OCI-LY1 (cell line): ENCODE measurements around the gene GNG3.

Experiments used
- H2AFZ ChIP-seq: fragments of 200-600 bp; sonication (generic), shearing (Covaris generic); 2 replicates; pipeline ENCODE4 v1.6.0; 2014; ENCODE audit warnings: antibody characterized with exemption, mild to moderate bottlenecking, low read length
- H3F3A ChIP-seq: fragments of 200-600 bp; sonication (generic), shearing (Covaris generic); 2 replicates; pipeline ENCODE4 v1.6.0; 2014; ENCODE audit warnings: mild to moderate bottlenecking, antibody characterized with exemption, low read length, moderate library complexity; ENCODE audit not compliant: insufficient read depth
- H3K27ac ChIP-seq: fragments of 200-600 bp; sonication (generic); 2 replicates; pipeline ENCODE4 v1.5.1; 2014; ENCODE audit warnings: low read length, mixed run types, mild to moderate bottlenecking, low read depth; ENCODE audit not compliant: poor library complexity, severe bottlenecking
- H3K27me3 ChIP-seq: fragments of 200-600 bp; sonication (generic); 2 replicates; pipeline ENCODE4 v1.6.0; 2014; ENCODE audit warnings: antibody characterized with exemption, mild to moderate bottlenecking, low read length, moderate library complexity; ENCODE audit not compliant: insufficient read depth
- H3K36me3 ChIP-seq: fragments of 200-600 bp; sonication (generic); 2 replicates; pipeline ENCODE4 v1.6.1; 2014; ENCODE audit warnings: mild to moderate bottlenecking, antibody characterized with exemption, low read length, moderate library complexity, mixed read lengths; ENCODE audit not compliant: insufficient read depth
- H3K4me1 ChIP-seq: fragments of 200-600 bp; sonication (generic); 2 replicates; pipeline ENCODE4 v1.5.1; 2014; ENCODE audit warnings: mild to moderate bottlenecking, low read length, moderate library complexity; ENCODE audit not compliant: insufficient read depth, severe bottlenecking
- H3K4me2 ChIP-seq: fragments of 200-600 bp; sonication (generic), shearing (Covaris generic); 2 replicates; pipeline ENCODE4 v1.6.1; 2014; ENCODE audit warnings: low read length
- H3K4me3 ChIP-seq: fragments of 200-600 bp; sonication (generic); 2 replicates; pipeline ENCODE4 v1.5.1; 2014; ENCODE audit warnings: low read length, low read depth, mild to moderate bottlenecking, mixed read lengths; ENCODE audit not compliant: poor library complexity, severe bottlenecking
- H3K79me2 ChIP-seq: fragments of 200-600 bp; shearing (Covaris generic); 2 replicates; pipeline ENCODE4 v1.6.1; 2016; ENCODE audit warnings: mixed run types, low read length, mixed read lengths; ENCODE audit not compliant: insufficient read depth
- H3K9ac ChIP-seq: fragments of 200-600 bp; sonication (generic), shearing (Covaris generic); 2 replicates; pipeline ENCODE4 v1.6.1; 2014; ENCODE audit warnings: mild to moderate bottlenecking, low read length, mixed read lengths
- H3K9me2 ChIP-seq: fragments of 200-600 bp; sonication (generic), shearing (Covaris generic); 2 replicates; pipeline ENCODE4 v1.6.1; 2014; ENCODE audit warnings: low read depth, mild to moderate bottlenecking, low read length, mixed read lengths
- H3K9me3 ChIP-seq: fragments of 200-600 bp; shearing (Covaris generic); 2 replicates; pipeline ENCODE4 v1.6.1; 2014; ENCODE audit warnings: low read length, mixed read lengths
- H4K20me1 ChIP-seq: fragments of 200-600 bp; sonication (generic), shearing (Covaris generic); 2 replicates; pipeline ENCODE4 v1.6.0; 2016; ENCODE audit warnings: mild to moderate bottlenecking, low read length; ENCODE audit not compliant: insufficient read depth
- CTCF ChIP-seq: fragments of 200-600 bp; sonication (generic), shearing (Covaris generic); IDR thresholded peaks from 2 replicates; pipeline ENCODE4 v1.5.1; 2017; ENCODE audit warnings: mild to moderate bottlenecking, antibody characterized with exemption, low read length, moderate library complexity, mixed read lengths
- EZH2 ChIP-seq: fragments of 200-600 bp; sonication (generic), shearing (Covaris generic); IDR thresholded peaks from 2 replicates; pipeline ENCODE4 v1.8.0; 2017; ENCODE audit warnings: borderline replicate concordance, mixed run types, mild to moderate bottlenecking, antibody characterized with exemption, low read length, moderate library complexity, mixed read lengths

GNG3 gene

GRCh38 chr11:62712276-62712812 lies 4.9 kb downstream of the GNG3 start:
- H3K9me3 ChIP-seq, result no peaks in the 10 kb centered on the region
- H3K27me3 ChIP-seq, result no peaks in the 10 kb centered on the region
- H3F3A ChIP-seq, result peaks cover 18% of the 10 kb centered on the region; the same call in 1 of the 2 replicates
- H3K9ac ChIP-seq, result no peak overlapping the region
- H3K4me2 ChIP-seq, result no peak overlapping the region
- no peaks in the 10 kb centered on the region for H3K79me2 ChIP-seq
- no peaks in the 10 kb centered on the region for H4K20me1 ChIP-seq
- H3K4me3 ChIP-seq, result no peak overlapping the region
- no peaks in the 10 kb centered on the region for H3K9me2 ChIP-seq
- peaks cover 74% of the 10 kb centered on the region for H3K36me3 ChIP-seq
- H3K27ac ChIP-seq, result peak overlapping the region; percentile 45
- H3K4me1 ChIP-seq, result peaks cover 35% of the 10 kb centered on the region
- no peak overlapping the region for H2AFZ ChIP-seq
- no peak for TF ChIP-seq EZH2

- H3K27ac ChIP-seq, result peak overlapping the region; percentile 45
- TF ChIP-seq EZH2 (no peak), CTCF (no peak)
- H3K4me1 ChIP-seq, result peaks cover 30% of the 10 kb centered on the region
- no peaks in the 10 kb centered on the region for H3K9me2 ChIP-seq
- no peak overlapping the region for H3K4me3 ChIP-seq
- H3K4me2 ChIP-seq, result no peak overlapping the region
- H3K36me3 ChIP-seq, result peaks cover 78% of the 10 kb centered on the region
- H4K20me1 ChIP-seq, result no peaks in the 10 kb centered on the region
- no peaks in the 10 kb centered on the region for H3K27me3 ChIP-seq
- no peak overlapping the region for H2AFZ ChIP-seq
- H3K9me3 ChIP-seq, result no peaks in the 10 kb centered on the region
- H3F3A ChIP-seq, result peaks cover 12% of the 10 kb centered on the region; the same call in 1 of the 2 replicates
- no peaks in the 10 kb centered on the region for H3K79me2 ChIP-seq
- no peak overlapping the region for H3K9ac ChIP-seq
Observed at GRCh38 chr11:62712861-62713260, 5.4 kb downstream of the GNG3 start.

- no peak overlapping the region for H3K9ac ChIP-seq
- H3K4me3 ChIP-seq, result no peak overlapping the region
- H4K20me1 ChIP-seq, result no peaks in the 10 kb centered on the region
- no peaks in the 10 kb centered on the region for H3K9me2 ChIP-seq
- H3K9me3 ChIP-seq, result no peaks in the 10 kb centered on the region
- H3K27ac ChIP-seq, result peak overlapping the region; percentile 45
- peaks cover 25% of the 10 kb centered on the region for H3K4me1 ChIP-seq
- H3K79me2 ChIP-seq, result no peaks in the 10 kb centered on the region
- no peak overlapping the region for H3K4me2 ChIP-seq
- H3K36me3 ChIP-seq, result peaks cover 81% of the 10 kb centered on the region
- TF ChIP-seq CTCF (no peak), EZH2 (no peak)
- H3F3A ChIP-seq, result peaks cover 12% of the 10 kb centered on the region; the same call in 1 of the 2 replicates
- no peak overlapping the region for H2AFZ ChIP-seq
- no peaks in the 10 kb centered on the region for H3K27me3 ChIP-seq
Observed at GRCh38 chr11:62713343-62713742, 5.9 kb downstream of the GNG3 start.
